CD4-positive, alpha-beta memory T cell (primary cell): ENCODE results near the gene BTAF1. TPM values are rescaled to one million over a fixed set of nuclear protein-coding genes. Genes with fewer than 3 reads are reported as not detected.

Experiments
- CTCF ChIA-PET: fragments of 350-600 bp; sonication (Branson Sonifier 250); formaldehyde crosslinking; loops from one replicate; lab custom pipeline; 2021; ENCODE audit warnings: inconsistent platforms; ENCODE audit not compliant: partially characterized antibody; lab: Charles Lee
- POLR2A ChIA-PET: fragments of 350-600 bp; sonication (Branson Sonifier 250); formaldehyde crosslinking; loops from one replicate; lab custom pipeline; 2021; ENCODE audit not compliant: partially characterized antibody; lab: Charles Lee
- DNase-seq, 5 donors: peaks; one replicate each; pipeline versions ENCODE4 v3.0.0 to v3.0.0-alpha.2; 2020 to 2022; ENCODE audit warnings: mixed read lengths in 1 of 5
- H3K27ac ChIP-seq: one replicate; pipeline ENCODE4 v1.7.0; 2013; ENCODE audit warnings: low read depth, low read length
- H3K27me3 ChIP-seq: 2 replicates; pipeline ENCODE4 v1.7.0; 2013; ENCODE audit warnings: mild to moderate bottlenecking, low read length, moderate library complexity; ENCODE audit not compliant: insufficient read depth
- H3K36me3 ChIP-seq: 2 replicates; pipeline ENCODE4 v1.7.0; 2013; ENCODE audit warnings: mild to moderate bottlenecking, low read length, moderate library complexity; ENCODE audit not compliant: insufficient read depth
- H3K4me1 ChIP-seq: 2 replicates; pipeline ENCODE4 v1.7.0; 2013; ENCODE audit warnings: mild to moderate bottlenecking, low read length, moderate library complexity; ENCODE audit not compliant: insufficient read depth
- H3K4me3 ChIP-seq, 2 donors: one replicate each; pipeline ENCODE4 v1.7.0; 2013; ENCODE audit warnings: low read length in 2 of 2, mild to moderate bottlenecking in 1 of 2
- H3K9me3 ChIP-seq, 2 donors: one replicate each; pipeline ENCODE4 v1.7.0; 2013; ENCODE audit warnings: low read length in 2 of 2, control low read depth in 1 of 2; ENCODE audit not compliant: control insufficient read depth in 1 of 2
- H3K27ac Mint-ChIP-seq, 7 donors: one replicate each; pipeline ENCODE4 v1.8.0; 2020 to 2021; ENCODE audit warnings: mixed read lengths in 7 of 7, mild to moderate bottlenecking in 6 of 7, inconsistent platforms in 3 of 7, moderate library complexity in 3 of 7
- H3K27me3 Mint-ChIP-seq, 2 donors: one replicate each; pipeline ENCODE4 v1.8.0; 2020 to 2021; ENCODE audit warnings: mixed read lengths in 2 of 2
- H3K36me3 Mint-ChIP-seq, 2 donors: one replicate each; pipeline ENCODE4 v1.8.0; 2020 to 2021; ENCODE audit warnings: mixed read lengths in 2 of 2, inconsistent platforms in 1 of 2, mild to moderate bottlenecking in 1 of 2
- H3K4me1 Mint-ChIP-seq, 4 donors: one replicate each; pipeline ENCODE4 v1.8.0; 2020 to 2021; ENCODE audit warnings: mixed read lengths in 4 of 4, mild to moderate bottlenecking in 1 of 4
- H3K4me3 Mint-ChIP-seq, 8 donors: one replicate each; pipeline ENCODE4 v1.8.0; 2020 to 2021; ENCODE audit warnings: mixed read lengths in 8 of 8, mild to moderate bottlenecking in 7 of 8, moderate library complexity in 6 of 8, inconsistent platforms in 3 of 8
- H3K9me3 Mint-ChIP-seq, 8 donors: one replicate each; pipeline ENCODE4 v1.8.0; 2020 to 2021; ENCODE audit warnings: mixed read lengths in 8 of 8, mild to moderate bottlenecking in 5 of 8, inconsistent platforms in 3 of 8, moderate library complexity in 1 of 8
- intact Hi-C: fragments of 100-400 bp; cut with micrococcal nuclease; formaldehyde crosslinking; loops from one replicate; pipeline ENCODE4 v1.15.1; 2023
- polyA plus RNA-seq, 2 donors: library from polyadenylated mRNA; unstranded; fragments of 300-500 nt; fragmentation: Illumina TruSeq; gene quantifications; one replicate each; pipeline ENCODE4 v1.2.3, GENCODE V29; 2021
- total RNA-seq, 2 experiments: library from RNA; stranded (reverse); gene quantifications; one replicate each; pipeline ENCODE4 v1.2.3, GENCODE V29; 2021

BTAF1 gene
- total and polyA plus RNA-seq, 4 experiments from 2014 or later: 6.0 to 76.9 (median 41.5) TPM

DNA sequence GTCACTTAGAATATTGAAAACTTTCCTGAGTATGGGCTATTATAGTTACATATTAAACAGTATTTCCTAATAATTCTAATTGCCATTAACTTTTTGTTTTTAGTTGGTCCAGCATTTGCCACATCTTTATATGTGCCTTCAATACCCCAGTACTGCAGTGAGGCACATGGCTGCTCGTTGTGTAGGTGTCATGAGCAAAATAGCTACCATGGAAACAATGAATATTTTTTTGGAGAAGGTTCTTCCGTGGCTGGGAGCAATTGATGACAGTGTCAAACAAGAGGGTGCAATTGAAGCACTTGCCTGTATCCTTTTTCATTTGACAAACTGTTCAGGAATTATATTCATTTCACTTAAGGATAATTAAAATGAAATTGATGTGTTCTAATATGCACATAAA is 72.7 kb downstream of the BTAF1 start:
- Mint-ChIP-seq H3K9me3 (peaks cover 0 to 4% (median 0%) of the 10 kb centered on the region in 8 donors), H3K4me3 (no peak overlapping the region), H3K4me1 (no peaks in the 10 kb centered on the region), H3K27ac (no peak overlapping the region), H3K36me3 (peaks cover 60 to 72% of the 10 kb centered on the region in 2 donors), H3K27me3 (no peaks in the 10 kb centered on the region)
- POLR2A ChIA-PET: no interaction called here
- CTCF ChIA-PET: no interaction called here
- H3K4me3 ChIP-seq: no peak overlapping the region
- H3K36me3 ChIP-seq: peaks cover 23% of the 10 kb centered on the region
- no peaks in the 10 kb centered on the region for H3K4me1 ChIP-seq
- H3K9me3 ChIP-seq: no peaks in the 10 kb centered on the region
- H3K27me3 ChIP-seq: no peaks in the 10 kb centered on the region
- intact Hi-C loops: no loop called here
- DNase-seq: no peak
- H3K27ac ChIP-seq: no peak overlapping the region

- Mint-ChIP-seq H3K27ac (no peak overlapping the region), H3K9me3 (peaks cover 0 to 4% (median 0%) of the 10 kb centered on the region in 8 donors), H3K27me3 (no peaks in the 10 kb centered on the region), H3K4me1 (peaks cover 0 to 4% (median 2%) of the 10 kb centered on the region in 4 donors), H3K4me3 (no peak overlapping the region), H3K36me3 (peaks cover 72 to 82% of the 10 kb centered on the region in 2 donors)
- intact Hi-C loops: no loop called here
- Histone ChIP-seq H3K9me3 (no peaks in the 10 kb centered on the region), H3K27me3 (no peaks in the 10 kb centered on the region), H3K4me3 (no peak overlapping the region), H3K27ac (no peak overlapping the region), H3K4me1 (no peaks in the 10 kb centered on the region), H3K36me3 (no peaks in the 10 kb centered on the region)
- ChIA-PET CTCF (no interaction called here), POLR2A (no interaction called here)
- DNase-seq: no peak
These were observed 78.0 kb downstream of the BTAF1 start for GRCh38 chr10:92001581-92001980.

DNA sequence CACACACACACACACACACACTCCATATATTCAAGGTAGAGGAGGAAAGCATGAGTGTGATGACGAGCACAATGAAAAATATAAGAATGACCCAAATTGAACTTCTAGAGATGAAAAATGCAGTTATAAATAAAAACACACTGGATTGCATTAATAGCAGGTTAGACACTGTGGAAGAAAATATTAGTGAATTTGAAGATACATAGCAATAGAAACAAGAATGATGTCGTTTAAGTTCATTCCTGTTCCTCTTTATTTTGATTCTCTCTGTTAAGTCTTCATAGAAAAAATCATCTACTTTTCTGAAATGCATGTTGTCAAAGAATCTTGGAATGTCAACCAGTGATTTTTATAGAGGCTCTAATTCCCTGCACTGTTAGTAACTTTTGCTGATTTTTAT is 78.4 kb downstream of the BTAF1 start:
- H3K4me1 ChIP-seq: no peaks in the 10 kb centered on the region
- no peak overlapping the region for H3K27ac ChIP-seq
- H3K27me3 ChIP-seq: no peaks in the 10 kb centered on the region
- intact Hi-C loops: no loop called here
- no peaks in the 10 kb centered on the region for H3K36me3 ChIP-seq
- CTCF ChIA-PET: no interaction called here
- H3K9me3 ChIP-seq: no peaks in the 10 kb centered on the region
- H3K27ac Mint-ChIP-seq: no peak overlapping the region
- H3K4me3 ChIP-seq: no peak overlapping the region
- H3K4me1 Mint-ChIP-seq: peaks cover 0 to 4% (median 2%) of the 10 kb centered on the region in 4 donors
- POLR2A ChIA-PET: no interaction called here
- H3K4me3 Mint-ChIP-seq: no peak overlapping the region
- peaks cover 0 to 4% (median 0%) of the 10 kb centered on the region in 8 donors for H3K9me3 Mint-ChIP-seq
- H3K27me3 Mint-ChIP-seq: no peaks in the 10 kb centered on the region
- peaks cover 71 to 79% of the 10 kb centered on the region in 2 donors for H3K36me3 Mint-ChIP-seq
- DNase-seq: no peak

DNA sequence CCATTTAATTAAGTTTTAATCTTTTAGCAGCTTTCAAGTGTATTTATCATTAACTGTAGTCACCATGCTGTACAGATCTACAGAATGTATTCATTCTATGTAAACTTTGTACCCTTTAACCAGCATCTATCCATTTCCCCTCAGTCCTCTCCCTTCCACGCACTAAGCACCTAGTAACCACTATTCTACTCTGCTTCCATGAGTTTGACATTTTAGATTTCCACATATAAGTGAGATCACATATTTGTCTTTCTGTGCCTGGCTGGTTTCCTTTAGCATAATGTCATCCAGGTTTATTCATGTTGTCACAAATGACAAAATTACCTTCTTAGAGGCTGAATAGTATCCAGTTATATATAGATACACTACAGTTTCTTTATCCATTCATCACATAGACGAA is 79.7 kb downstream of the BTAF1 start:
- no peaks in the 10 kb centered on the region for H3K27me3 ChIP-seq
- H3K4me3 ChIP-seq: no peak overlapping the region
- Mint-ChIP-seq H3K4me1 (peaks cover 0 to 4% (median 2%) of the 10 kb centered on the region in 4 donors), H3K36me3 (peaks cover 67 to 73% of the 10 kb centered on the region in 2 donors), H3K27ac (no peak overlapping the region), H3K4me3 (no peak overlapping the region), H3K9me3 (peaks cover 0 to 4% (median 0%) of the 10 kb centered on the region in 8 donors), H3K27me3 (no peaks in the 10 kb centered on the region)
- POLR2A ChIA-PET: no interaction called here
- H3K4me1 ChIP-seq: peaks cover 2% of the 10 kb centered on the region
- CTCF ChIA-PET: no interaction called here
- no peak overlapping the region for H3K27ac ChIP-seq
- no peak for DNase-seq
- H3K36me3 ChIP-seq: no peaks in the 10 kb centered on the region
- H3K9me3 ChIP-seq: no peaks in the 10 kb centered on the region
- intact Hi-C loops: no loop called here

DNA sequence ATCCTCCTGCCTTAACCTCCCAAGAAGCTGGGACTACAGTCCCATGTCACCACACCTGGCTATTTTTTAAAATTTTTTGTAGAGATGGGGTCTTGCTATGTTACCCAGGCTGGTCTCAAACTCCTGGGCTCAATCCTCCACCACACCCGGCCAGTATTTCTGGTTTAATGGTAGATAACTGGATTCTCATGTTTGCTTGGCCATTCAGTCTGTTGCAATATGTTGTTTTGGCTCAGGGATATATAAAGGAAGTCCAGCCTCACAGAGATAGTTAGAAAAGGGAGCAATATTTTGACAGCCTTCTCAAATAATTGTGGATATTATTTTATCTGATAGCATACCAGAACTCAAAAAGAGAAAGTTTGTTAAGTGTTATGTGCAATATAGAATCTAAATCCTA is 82.4 kb downstream of the BTAF1 start:
- H3K36me3 ChIP-seq: no peaks in the 10 kb centered on the region
- H3K4me3 Mint-ChIP-seq: no peak overlapping the region
- intact Hi-C loops: no loop called here
- no peaks in the 10 kb centered on the region for H3K27me3 Mint-ChIP-seq
- peaks cover 0 to 1% (median 0%) of the 10 kb centered on the region in 8 donors for H3K9me3 Mint-ChIP-seq
- no peak overlapping the region for H3K27ac ChIP-seq
- H3K27ac Mint-ChIP-seq: peak overlapping the region in 1 of 7 donors; percentile 62
- H3K9me3 ChIP-seq: no peaks in the 10 kb centered on the region
- POLR2A ChIA-PET: no interaction called here
- H3K4me1 Mint-ChIP-seq: peaks cover 6 to 11% (median 10%) of the 10 kb centered on the region in 4 donors
- H3K4me3 ChIP-seq: no peak overlapping the region
- CTCF ChIA-PET: no interaction called here
- peaks cover 9% of the 10 kb centered on the region for H3K4me1 ChIP-seq
- peaks cover 60 to 79% of the 10 kb centered on the region in 2 donors for H3K36me3 Mint-ChIP-seq
- DNase-seq: no peak
- H3K27me3 ChIP-seq: no peaks in the 10 kb centered on the region

GRCh38 chr10:92009445-92009844 is 85.9 kb downstream of the BTAF1 start:
- Mint-ChIP-seq H3K4me3 (no peak overlapping the region), H3K36me3 (peaks cover 60 to 61% of the 10 kb centered on the region in 2 donors), H3K4me1 (peaks cover 6 to 10% (median 8%) of the 10 kb centered on the region in 4 donors), H3K27ac (peak overlapping the region in 1 of 7 donors; percentile 53), H3K27me3 (no peaks in the 10 kb centered on the region), H3K9me3 (peaks cover 0 to 1% (median 0%) of the 10 kb centered on the region in 8 donors)
- intact Hi-C loops: no loop called here
- Histone ChIP-seq H3K27me3 (no peaks in the 10 kb centered on the region), H3K9me3 (no peaks in the 10 kb centered on the region), H3K4me1 (peaks cover 9% of the 10 kb centered on the region), H3K36me3 (peaks cover 11% of the 10 kb centered on the region), H3K4me3 (no peak overlapping the region), H3K27ac (no peak overlapping the region)
- no peak for DNase-seq
- POLR2A ChIA-PET: no interaction called here
- CTCF ChIA-PET: interaction anchor here (0.5 to 1.3 kb wide), 3 partner anchors 15 to 323 kb away, joined by 3 read pairs; no protein-coding TSS in a partner anchor

GRCh38 chr10:92010047-92010735 is 86.6 kb downstream of the BTAF1 start:
- peak overlapping the region in 4 of 7 donors; percentile 1 to 69 (median 17) for H3K27ac Mint-ChIP-seq
- peaks cover 9% of the 10 kb centered on the region for H3K4me1 ChIP-seq
- DNase-seq: no peak
- CTCF ChIA-PET: interaction anchor here (0.5 to 0.6 kb wide), 2 partner anchors 60 to 322 kb away, joined by 3 read pairs; no protein-coding TSS in a partner anchor
- H3K9me3 Mint-ChIP-seq: no peaks in the 10 kb centered on the region
- H3K36me3 Mint-ChIP-seq: peaks cover 53 to 63% of the 10 kb centered on the region in 2 donors
- H3K36me3 ChIP-seq: peaks cover 19% of the 10 kb centered on the region
- no peaks in the 10 kb centered on the region for H3K9me3 ChIP-seq
- H3K4me3 Mint-ChIP-seq: no peak overlapping the region
- intact Hi-C loops: no loop called here
- H3K27me3 ChIP-seq: no peaks in the 10 kb centered on the region
- POLR2A ChIA-PET: interaction anchor here (0.5 kb wide), 1 partner anchor 1144 kb away, joined by 3 read pairs; no protein-coding TSS in a partner anchor
- H3K27ac ChIP-seq: no peak overlapping the region
- no peaks in the 10 kb centered on the region for H3K27me3 Mint-ChIP-seq
- peaks cover 6 to 10% (median 8%) of the 10 kb centered on the region in 4 donors for H3K4me1 Mint-ChIP-seq
- no peak overlapping the region for H3K4me3 ChIP-seq
